K562 (cell line): Measurements from ENCODE around the gene SNX9. TPM values are rescaled to one million over a fixed set of nuclear protein-coding genes. Genes with fewer than 3 reads are reported as not detected.

Source experiments
- FOXJ2 ChIP-seq: fragments of 200-800 bp; sonication (Bioruptor generic); IDR thresholded peaks from 2 replicates; pipeline ENCODE4 v1.6.1; 2016; ENCODE audit warnings: missing genetic modification characterization, missing compliant biosample characterization
- HIVEP1 ChIP-seq: fragments of 250-450 bp; sonication (Bioruptor Pico); IDR thresholded peaks from 2 replicates; pipeline ENCODE4 v1.4.0; 2020; ENCODE audit warnings: mild to moderate bottlenecking
- MTA1 ChIP-seq: fragments of 450-650 bp; IDR thresholded peaks from 2 replicates; pipeline ENCODE4 v1.6.1; 2017; ENCODE audit warnings: borderline replicate concordance
- NCOR1 ChIP-seq: fragments of 450-650 bp; IDR thresholded peaks from 2 replicates; pipeline ENCODE4 v1.6.1; 2016; ENCODE audit warnings: mild to moderate bottlenecking, moderate library complexity
- NFXL1 ChIP-seq: fragments of 450-650 bp; formaldehyde crosslinking; IDR thresholded peaks from 2 replicates; pipeline ENCODE4 v1.4.0; 2021; ENCODE audit warnings: mild to moderate bottlenecking
- POLR2AphosphoS5 ChIP-seq: IDR thresholded peaks from 2 replicates; pipeline ENCODE4 v1.6.1; 2011; ENCODE audit warnings: mild to moderate bottlenecking, low read depth, low read length, moderate library complexity; ENCODE audit not compliant: control insufficient read depth, insufficient read depth
- POLR3A ChIP-seq: IDR thresholded peaks from 2 replicates; pipeline ENCODE4 v1.6.1; 2011; ENCODE audit warnings: borderline replicate concordance, mild to moderate bottlenecking, moderate library complexity; ENCODE audit not compliant: insufficient read length, insufficient read depth; ENCODE audit errors: extremely low read depth
- PRPF4 ChIP-seq: fragments of 200-400 bp; formaldehyde crosslinking; IDR thresholded peaks from one replicate; pipeline ENCODE4 v1.6.1; 2017; ENCODE audit warnings: low read length, low read depth, mild to moderate bottlenecking; ENCODE audit not compliant: insufficient read depth, poor library complexity, severe bottlenecking
- RFX5 ChIP-seq: IDR thresholded peaks from 2 replicates; pipeline ENCODE4 v1.6.1; 2011; ENCODE audit warnings: low read depth, mild to moderate bottlenecking, improper control_type of control experiment, low read length
- SMARCB1 ChIP-seq: IDR thresholded peaks from 2 replicates; pipeline ENCODE4 v1.6.1; 2011; ENCODE audit warnings: improper control_type of control experiment, low read depth; ENCODE audit not compliant: insufficient read length
- SMARCC2 ChIP-seq: fragments of 450-650 bp; IDR thresholded peaks from 2 replicates; pipeline ENCODE4 v1.6.1; 2017; ENCODE audit warnings: antibody characterized with exemption, moderate library complexity, mild to moderate bottlenecking, low read depth
- SMARCE1 ChIP-seq: fragments of 450-650 bp; IDR thresholded peaks from 2 replicates; pipeline ENCODE4 v1.7.1; 2016; ENCODE audit warnings: mild to moderate bottlenecking
- SNRNP70 ChIP-seq: fragments of 200-400 bp; formaldehyde crosslinking; optimal IDR thresholded peaks from 2 replicates; pipeline ENCODE3; 2017; ENCODE audit warnings: low read depth, low read length
- TEAD2 ChIP-seq: fragments of 450-650 bp; IDR thresholded peaks from 2 replicates; pipeline ENCODE4 v1.6.1; 2016; ENCODE audit warnings: missing genetic modification characterization, control low read depth, missing compliant biosample characterization
- ZNF436 ChIP-seq: fragments of 250-450, 450-650 bp; sonication (Bioruptor Pico); formaldehyde crosslinking; IDR thresholded peaks from 2 replicates; pipeline ENCODE4 v1.7.0; 2020; ENCODE audit warnings: mild to moderate bottlenecking
- ZNF586 ChIP-seq: fragments of 450-650 bp; formaldehyde crosslinking; conservative IDR thresholded peaks from 2 replicates; pipeline ENCODE4 v1.4.0; 2020; ENCODE audit warnings: mild to moderate bottlenecking, moderate library complexity
- ZNF699 ChIP-seq: fragments of 250-450 bp; sonication (Bioruptor Pico); IDR thresholded peaks from 2 replicates; pipeline ENCODE4 v1.8.0; 2021; ENCODE audit warnings: mild to moderate bottlenecking, moderate library complexity; ENCODE audit not compliant: insufficient replicate concordance
- polyA plus RNA-seq, 8 experiments: library from polyadenylated mRNA; depleted of rRNA in 4 of 8; stranded (reverse) in 5 of 8; unstranded in 3 of 8; fragments of >200 nt; fragmentation: Nextera tagmentation in 2 of 8; fragmentation: Illumina TruSeq in 1 of 8; extraction: Ambion mirVana in 2 of 8; extraction: Trizol in 1 of 8; gene quantifications; 2 replicates each; pipeline versions ENCODE4 v1.2.1 to v1.2.3, GENCODE V29; 2011 to 2014; ENCODE audit warnings: inconsistent platforms in 1 of 8, missing spikeins in 1 of 8
- total RNA-seq, 7 experiments: library from RNA; depleted of rRNA in 6 of 7; stranded (reverse); fragments of >200 nt in 6 of 7; fragmentation: Illumina TruSeq in 2 of 7; extraction: Trizol in 2 of 7; gene quantifications; 2 replicates each; pipeline versions ENCODE4 v1.2.1 to v1.2.3, GENCODE V29; 2011 to 2021; ENCODE audit warnings: low replicate concordance in 1 of 7
- TF ChIP-seq, protein P1 (sequence below): fragments of 450-650 bp; IDR thresholded peaks from 2 replicates; pipeline ENCODE4 v1.6.1; 2018; ENCODE audit warnings: mild to moderate bottlenecking, low read depth; ENCODE audit not compliant: partially characterized antibody
- TF ChIP-seq, protein P2 (sequence below): fragments of 450-650 bp; formaldehyde crosslinking; IDR thresholded peaks from 2 replicates; pipeline ENCODE4 v1.4.0; 2022; ENCODE audit warnings: mild to moderate bottlenecking, moderate library complexity
- TF ChIP-seq, protein P3 (sequence below), 2 experiments: fragments of 250-450 bp in 1 of 2; fragments of 450-650 bp in 1 of 2; sonication (Bioruptor Pico) in 1 of 2; IDR thresholded peaks; 2 replicates each; pipeline versions ENCODE4 v1.6.1 to v1.8.0; 2016 to 2021; ENCODE audit warnings: mild to moderate bottlenecking in 2 of 2, moderate library complexity in 2 of 2, missing compliant biosample characterization in 1 of 2, missing genetic modification characterization in 1 of 2
- TF ChIP-seq, protein P4 (sequence below): fragments of 450-650 bp; IDR thresholded peaks from one replicate; pipeline ENCODE4 v1.6.1; 2018; ENCODE audit warnings: mild to moderate bottlenecking, moderate library complexity; ENCODE audit not compliant: partially characterized antibody

The SNX9 gene
- total and polyA plus RNA-seq, 9 of the 15 experiments (the other 6 are each of a cell fraction or from before 2014, with no cell fraction given): 6.0 to 81.7 (median 57.1) TPM

DNA sequence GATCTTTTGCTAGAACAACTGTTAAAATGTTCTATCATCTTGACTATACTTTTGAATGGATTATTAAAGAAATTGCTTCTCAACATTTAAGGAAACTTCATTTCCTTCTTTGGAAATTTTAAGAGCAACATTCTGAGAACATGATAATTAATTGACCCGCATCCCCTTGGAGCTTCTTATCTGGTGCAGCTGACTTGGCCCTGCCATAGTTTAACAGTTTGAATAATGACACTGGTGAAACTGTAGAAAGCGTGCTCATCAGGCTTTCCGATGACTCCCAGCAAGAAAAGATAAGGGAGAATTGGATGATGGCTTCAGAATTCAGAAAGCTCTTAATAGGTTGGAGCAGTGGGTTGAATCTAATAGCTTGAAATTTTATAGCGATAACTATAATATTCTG lies 38.1 kb downstream of the SNX9 start (continued):
- TF ChIP-seq MTA1 (peak; percentile 63; the same call in 1 of the 2 replicates), PRPF4 (no peak), FOXJ2 (tag) (no peak; the same call in 1 of the 2 replicates), ZNF586 (CRISPR knock-in tag) (no peak), POLR2AphosphoS5 (peak; percentile 77; the same call in 1 of the 2 replicates), RFX5 (no peak), NFXL1 (CRISPR knock-in tag) (no peak), ZNF436 (CRISPR knock-in tag) (no peak), SMARCE1 (peak; percentile 88), SNRNP70 (no peak), POLR3A (no peak), ZNF699 (CRISPR knock-in tag) (no peak), NCOR1 (peak; percentile 77), HIVEP1 (no peak), SMARCC2 (peak; percentile 85), TEAD2 (no peak), SMARCB1 (no peak)
- TF ChIP-seq, protein P1, sequence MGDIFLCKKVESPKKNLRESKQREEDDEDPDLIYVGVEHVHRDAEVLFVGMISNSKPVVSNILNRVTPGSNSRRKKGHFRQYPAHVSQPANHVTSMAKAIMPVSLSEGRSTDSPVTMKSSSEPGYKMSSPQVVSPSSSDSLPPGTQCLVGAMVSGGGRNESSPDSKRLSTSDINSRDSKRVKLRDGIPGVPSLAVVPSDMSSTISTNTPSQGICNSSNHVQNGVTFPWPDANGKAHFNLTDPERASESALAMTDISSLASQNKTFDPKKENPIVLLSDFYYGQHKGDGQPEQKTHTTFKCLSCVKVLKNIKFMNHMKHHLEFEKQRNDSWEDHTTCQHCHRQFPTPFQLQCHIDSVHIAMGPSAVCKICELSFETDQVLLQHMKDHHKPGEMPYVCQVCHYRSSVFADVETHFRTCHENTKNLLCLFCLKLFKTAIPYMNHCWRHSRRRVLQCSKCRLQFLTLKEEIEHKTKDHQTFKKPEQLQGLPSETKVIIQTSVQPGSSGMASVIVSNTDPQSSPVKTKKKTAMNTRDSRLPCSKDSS: no peak
- TF ChIP-seq, protein P2, sequence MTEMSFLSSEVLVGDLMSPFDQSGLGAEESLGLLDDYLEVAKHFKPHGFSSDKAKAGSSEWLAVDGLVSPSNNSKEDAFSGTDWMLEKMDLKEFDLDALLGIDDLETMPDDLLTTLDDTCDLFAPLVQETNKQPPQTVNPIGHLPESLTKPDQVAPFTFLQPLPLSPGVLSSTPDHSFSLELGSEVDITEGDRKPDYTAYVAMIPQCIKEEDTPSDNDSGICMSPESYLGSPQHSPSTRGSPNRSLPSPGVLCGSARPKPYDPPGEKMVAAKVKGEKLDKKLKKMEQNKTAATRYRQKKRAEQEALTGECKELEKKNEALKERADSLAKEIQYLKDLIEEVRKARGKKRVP (CRISPR knock-in tag): no peak
- TF ChIP-seq, protein P3, sequence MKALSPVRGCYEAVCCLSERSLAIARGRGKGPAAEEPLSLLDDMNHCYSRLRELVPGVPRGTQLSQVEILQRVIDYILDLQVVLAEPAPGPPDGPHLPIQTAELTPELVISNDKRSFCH (CRISPR knock-in tag; IDR thresholded peaks at IDR 0.05): no peak
- TF ChIP-seq, protein P3 (tag; IDR thresholded peaks at IDR 0.05): no peak
- TF ChIP-seq, protein P4, sequence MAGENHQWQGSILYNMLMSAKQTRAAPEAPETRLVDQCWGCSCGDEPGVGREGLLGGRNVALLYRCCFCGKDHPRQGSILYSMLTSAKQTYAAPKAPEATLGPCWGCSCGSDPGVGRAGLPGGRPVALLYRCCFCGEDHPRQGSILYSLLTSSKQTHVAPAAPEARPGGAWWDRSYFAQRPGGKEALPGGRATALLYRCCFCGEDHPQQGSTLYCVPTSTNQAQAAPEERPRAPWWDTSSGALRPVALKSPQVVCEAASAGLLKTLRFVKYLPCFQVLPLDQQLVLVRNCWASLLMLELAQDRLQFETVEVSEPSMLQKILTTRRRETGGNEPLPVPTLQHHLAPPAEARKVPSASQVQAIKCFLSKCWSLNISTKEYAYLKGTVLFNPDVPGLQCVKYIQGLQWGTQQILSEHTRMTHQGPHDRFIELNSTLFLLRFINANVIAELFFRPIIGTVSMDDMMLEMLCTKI: no peak
